Suprapubic skin (tissue), 4 donors: ENCODE measurements around the gene TMEM205. TPM values are rescaled to one million over a fixed set of nuclear protein-coding genes. Genes with fewer than 3 reads are reported as not detected.

Source experiments
- DNase-seq, 2 donors: peaks; one replicate each; pipeline ENCODE4 v3.0.0-alpha.2; 2019; ENCODE audit warnings: low spot score in 2 of 2
- H3K27ac ChIP-seq: fragments of 200-600 bp; sonication (generic); one replicate; pipeline ENCODE4 v1.5.1; 2019
- H3K27me3 ChIP-seq: fragments of 200-600 bp; sonication (generic); one replicate; pipeline ENCODE4 v1.5.1; 2019
- H3K36me3 ChIP-seq: fragments of 200-600 bp; sonication (generic); one replicate; pipeline ENCODE4 v1.5.1; 2019
- H3K4me1 ChIP-seq: fragments of 200-600 bp; sonication (generic); one replicate; pipeline ENCODE4 v1.5.1; 2019
- H3K4me3 ChIP-seq: fragments of 200-600 bp; sonication (generic); one replicate; pipeline ENCODE4 v1.5.1; 2019; ENCODE audit warnings: mild to moderate bottlenecking
- H3K9me3 ChIP-seq: fragments of 200-600 bp; sonication (generic); one replicate; pipeline ENCODE4 v1.5.1; 2019
- CTCF ChIP-seq, 2 donors: fragments of 200-600 bp in 1 of 2; fragments of 450-650 bp in 1 of 2; sonication (generic) in 1 of 2; IDR thresholded peaks; one replicate each; pipeline ENCODE4 v1.5.1; 2016 to 2019; ENCODE audit warnings: antibody characterized with exemption in 2 of 2, mild to moderate bottlenecking in 1 of 2, moderate library complexity in 1 of 2
- EP300 ChIP-seq: sonication (generic); formaldehyde crosslinking; IDR thresholded peaks from one replicate; pipeline ENCODE4 v1.6.1; 2017; ENCODE audit warnings: antibody characterized with exemption
- POLR2A ChIP-seq, 2 donors: fragments of 450-650 bp; IDR thresholded peaks; one replicate each; pipeline ENCODE4 v1.6.1; 2017; ENCODE audit warnings: antibody characterized with exemption in 2 of 2, mild to moderate bottlenecking in 2 of 2, moderate library complexity in 2 of 2
- POLR2AphosphoS5 ChIP-seq, 3 donors: sonication (generic); formaldehyde crosslinking; IDR thresholded peaks; one replicate each; pipeline ENCODE4 v1.6.1; 2017; ENCODE audit warnings: antibody characterized with exemption in 3 of 3
- WGBS: methylation state at CpG from one replicate; pipeline ENCODE4 v1.1.5; 2018; 5-methylcytosine and 5-hydroxymethylcytosine counted together
- total RNA-seq, 4 donors: library from RNA; depleted of rRNA; stranded (reverse); fragments of >200 nt; gene quantifications; one replicate each; pipeline ENCODE4 v1.1.0, GENCODE V29; 2016

The TMEM205 gene
- total RNA-seq, 4 donors from 2014 or later, result 202 to 245 (median 207) TPM

GRCh38 chr19:11306337-11306736 lies 39.7 kb downstream of the TMEM205 start:
- no peak overlapping the region for H3K4me3 ChIP-seq
- no peaks in the 10 kb centered on the region for H3K9me3 ChIP-seq
- TF ChIP-seq CTCF (IDR thresholded peaks at IDR 0.05), result no peak
- TF ChIP-seq EP300, result no peak
- TF ChIP-seq POLR2A (IDR thresholded peaks at IDR 0.05), result no peak
- TF ChIP-seq POLR2AphosphoS5 (IDR thresholded peaks at IDR 0.05), result no peak
- H3K27ac ChIP-seq, result no peak overlapping the region
- H3K36me3 ChIP-seq, result no peaks in the 10 kb centered on the region
- 64% methylated on average over 9 of the region's 9 CpGs for WGBS
- DNase-seq, result no peak
- no peaks in the 10 kb centered on the region for H3K4me1 ChIP-seq
- no peaks in the 10 kb centered on the region for H3K27me3 ChIP-seq

- no peak for DNase-seq
- Histone ChIP-seq H3K4me1 (no peaks in the 10 kb centered on the region), H3K4me3 (no peak overlapping the region), H3K9me3 (no peaks in the 10 kb centered on the region), H3K27me3 (no peaks in the 10 kb centered on the region), H3K36me3 (no peaks in the 10 kb centered on the region), H3K27ac (no peak overlapping the region)
- TF ChIP-seq EP300 (no peak), POLR2AphosphoS5 (IDR thresholded peaks at IDR 0.05) (no peak), POLR2A (IDR thresholded peaks at IDR 0.05) (no peak), CTCF (IDR thresholded peaks at IDR 0.05) (no peak)
- WGBS, result 66% methylated on average over 5 of the region's 5 CpGs
These were observed 41.1 kb downstream of the TMEM205 start for GRCh38 chr19:11304936-11305335.

- no peak for TF ChIP-seq CTCF (IDR thresholded peaks at IDR 0.05)
- no peak for TF ChIP-seq EP300
- no peak for TF ChIP-seq POLR2AphosphoS5 (IDR thresholded peaks at IDR 0.05)
- TF ChIP-seq POLR2A (IDR thresholded peaks at IDR 0.05), result no peak
- no peak overlapping the region for H3K4me3 ChIP-seq
- H3K36me3 ChIP-seq, result no peaks in the 10 kb centered on the region
- H3K4me1 ChIP-seq, result peaks cover 5% of the 10 kb centered on the region
- 79% methylated on average over 11 of the region's 11 CpGs for WGBS
- no peak for DNase-seq
- H3K27me3 ChIP-seq, result no peaks in the 10 kb centered on the region
- H3K27ac ChIP-seq, result no peak overlapping the region
- H3K9me3 ChIP-seq, result no peaks in the 10 kb centered on the region
These were observed 45.3 kb downstream of the TMEM205 start for GRCh38 chr19:11300811-11301120.

- TF ChIP-seq POLR2AphosphoS5 (IDR thresholded peaks at IDR 0.05), result no peak
- TF ChIP-seq POLR2A (IDR thresholded peaks at IDR 0.05), result no peak
- TF ChIP-seq CTCF (IDR thresholded peaks at IDR 0.05), result no peak
- WGBS, result 62% methylated on average over 8 of the region's 8 CpGs
- no peak overlapping the region for H3K4me3 ChIP-seq
- H3K27me3 ChIP-seq, result no peaks in the 10 kb centered on the region
- peaks cover 7% of the 10 kb centered on the region for H3K4me1 ChIP-seq
- H3K9me3 ChIP-seq, result no peaks in the 10 kb centered on the region
- H3K27ac ChIP-seq, result no peak overlapping the region
- no peaks in the 10 kb centered on the region for H3K36me3 ChIP-seq
- no peak for DNase-seq
These were observed 45.9 kb downstream of the TMEM205 start for GRCh38 chr19:11299946-11300810.

GRCh38 chr19:11296264-11296663 lies 49.8 kb downstream of the TMEM205 start:
- H3K4me1 ChIP-seq, result peaks cover 12% of the 10 kb centered on the region
- WGBS, result 43% methylated on average over 7 of the region's 7 CpGs
- no peak overlapping the region for H3K4me3 ChIP-seq
- no peaks in the 10 kb centered on the region for H3K27me3 ChIP-seq
- DNase-seq, result no peak
- no peaks in the 10 kb centered on the region for H3K9me3 ChIP-seq
- H3K36me3 ChIP-seq, result no peaks in the 10 kb centered on the region
- TF ChIP-seq POLR2A (IDR thresholded peaks at IDR 0.05) (no peak), POLR2AphosphoS5 (IDR thresholded peaks at IDR 0.05) (no peak), EP300 (no peak), CTCF (IDR thresholded peaks at IDR 0.05) (no peak)
- no peak overlapping the region for H3K27ac ChIP-seq
